CD4-positive, alpha-beta T cell (primary cell): ENCODE results near the gene ARHGAP26. TPM values are rescaled to one million over a fixed set of nuclear protein-coding genes. Genes with fewer than 3 reads are reported as not detected.

Experiments used
- ATAC-seq: fragments of 200-7000 bp; cut with Tn5 transposase; one replicate; pipeline ENCODE4 v1.10.0; 2022; ENCODE audit warnings: mild to moderate bottlenecking; ENCODE audit not compliant: poor library complexity
- CTCF ChIA-PET: fragments of 350-600 bp; sonication (Branson Sonifier 250); formaldehyde crosslinking; loops from one replicate; lab custom pipeline; 2021; ENCODE audit warnings: antibody characterized with exemption, inconsistent platforms; lab: Charles Lee
- POLR2A ChIA-PET: fragments of 350-600 bp; sonication (Branson Sonifier 250); formaldehyde crosslinking; loops from one replicate; lab custom pipeline; 2021; ENCODE audit warnings: antibody characterized with exemption, inconsistent platforms; lab: Charles Lee
- DNase-seq, 14 experiments: peaks; one replicate each; pipeline ENCODE4 v3.0.0-alpha.2; 2013 to 2020; ENCODE audit warnings: mixed read lengths in 2 of 14
- H3K27ac ChIP-seq, 2 donors: one replicate each; pipeline versions ENCODE4 v1.5.1 to v1.7.0; 2013; ENCODE audit warnings: low read length in 2 of 2, low read depth in 1 of 2, mild to moderate bottlenecking in 1 of 2
- H3K27me3 ChIP-seq, 2 experiments: 1 replicate in 1 of 2; 2 replicates in 1 of 2; pipeline versions ENCODE4 v1.6.1 to v1.7.0; 2013; ENCODE audit warnings: low read length in 2 of 2, control low read depth in 1 of 2, mild to moderate bottlenecking in 1 of 2, moderate library complexity in 1 of 2; ENCODE audit not compliant: insufficient read depth in 2 of 2, control insufficient read depth in 1 of 2
- H3K36me3 ChIP-seq: one replicate; pipeline ENCODE4 v1.6.1; 2013; ENCODE audit warnings: low read length, control low read depth; ENCODE audit not compliant: insufficient read depth
- H3K4me1 ChIP-seq: one replicate; pipeline ENCODE4 v1.6.1; 2013; ENCODE audit warnings: low read length, control low read depth; ENCODE audit not compliant: insufficient read depth
- H3K4me3 ChIP-seq: one replicate; pipeline ENCODE4 v1.5.1; 2013; ENCODE audit warnings: mild to moderate bottlenecking, low read length, moderate library complexity
- H3K9me3 ChIP-seq, 2 experiments: 1 replicate in 1 of 2; 2 replicates in 1 of 2; pipeline versions ENCODE4 v1.6.1 to v1.7.0; 2013; ENCODE audit warnings: low read length in 2 of 2, mild to moderate bottlenecking in 2 of 2, control low read depth in 1 of 2, moderate library complexity in 1 of 2; ENCODE audit not compliant: control insufficient read depth in 1 of 2, insufficient read depth in 1 of 2
- H3K27ac Mint-ChIP-seq: one replicate; pipeline ENCODE4 v1.8.0; 2020; ENCODE audit warnings: mixed read lengths
- H3K27me3 Mint-ChIP-seq: one replicate; pipeline ENCODE4 v1.8.0; 2021; ENCODE audit warnings: mixed read lengths
- H3K36me3 Mint-ChIP-seq: one replicate; pipeline ENCODE4 v1.8.0; 2021; ENCODE audit warnings: low read depth, mixed read lengths
- H3K4me1 Mint-ChIP-seq: one replicate; pipeline ENCODE4 v1.8.0; 2021; ENCODE audit warnings: low read depth, mixed read lengths
- H3K4me3 Mint-ChIP-seq: one replicate; pipeline ENCODE4 v1.8.0; 2020; ENCODE audit warnings: mild to moderate bottlenecking, mixed read lengths
- H3K9me3 Mint-ChIP-seq: one replicate; pipeline ENCODE4 v1.8.0; 2020; ENCODE audit warnings: mixed read lengths
- CTCF ChIP-seq: fragments of 200-600 bp; IDR thresholded peaks from one replicate; pipeline ENCODE4 v1.8.0; 2022; ENCODE audit warnings: antibody characterized with exemption, mild to moderate bottlenecking
- intact Hi-C, 2 experiments: fragments of 100-400 bp; cut with DNase I in 1 of 2; cut with micrococcal nuclease in 1 of 2; formaldehyde crosslinking; loops; one replicate each; pipeline versions ENCODE4 v1.15.1 to v1.9.0; 2023 to 2025; cut with DNase I, micrococcal nuclease
- total RNA-seq, 174 experiments: library from RNA in 2 of 174; stranded (reverse) in 2 of 174; gene quantifications; one replicate each; pipeline ENCODE4 v1.2.3 and lab custom pipeline; 2021 to 2026

ARHGAP26 gene
- total RNA-seq, 2 experiments from 2014 or later = 24.9 to 27.3 TPM

- TF ChIP-seq CTCF = no peak
- H3K27me3 Mint-ChIP-seq = no peaks in the 10 kb centered on the region
- POLR2A ChIA-PET = no interaction called here
- ATAC-seq (no peak), DNase-seq (no peak)
- H3K4me3 Mint-ChIP-seq = no peak overlapping the region
- CTCF ChIA-PET = interaction anchor here (1.2 kb wide), 1 partner anchor 49 kb away, joined by 3 read pairs; no protein-coding TSS in a partner anchor
- no peaks in the 10 kb centered on the region for H3K27me3 ChIP-seq
- no peaks in the 10 kb centered on the region for H3K4me1 ChIP-seq
- H3K36me3 Mint-ChIP-seq = peaks cover 76% of the 10 kb centered on the region
- H3K9me3 Mint-ChIP-seq = no peaks in the 10 kb centered on the region
- H3K9me3 ChIP-seq = no peaks in the 10 kb centered on the region
- H3K27ac ChIP-seq = no peak overlapping the region
- peaks cover 20% of the 10 kb centered on the region for H3K4me1 Mint-ChIP-seq
- H3K36me3 ChIP-seq = peaks cover 26% of the 10 kb centered on the region
- H3K27ac Mint-ChIP-seq = no peak overlapping the region
- H3K4me3 ChIP-seq = no peak overlapping the region
- intact Hi-C loops = no loop called here
Measured at GRCh38 chr5:143057580-143057999, 287.4 kb downstream of the ARHGAP26 start.

GRCh38 chr5:143059355-143059754 is 289.2 kb downstream of the ARHGAP26 start:
- no peak overlapping the region for H3K27ac Mint-ChIP-seq
- DNase-seq (no peak), ATAC-seq (no peak)
- ChIA-PET CTCF (no interaction called here), POLR2A (no interaction called here)
- Histone ChIP-seq H3K27ac (no peak overlapping the region), H3K9me3 (no peaks in the 10 kb centered on the region), H3K27me3 (no peaks in the 10 kb centered on the region), H3K36me3 (peaks cover 26% of the 10 kb centered on the region), H3K4me3 (no peak overlapping the region), H3K4me1 (no peaks in the 10 kb centered on the region)
- H3K4me3 Mint-ChIP-seq = no peak overlapping the region
- peaks cover 81% of the 10 kb centered on the region for H3K36me3 Mint-ChIP-seq
- TF ChIP-seq CTCF = no peak
- H3K27me3 Mint-ChIP-seq = no peaks in the 10 kb centered on the region
- intact Hi-C loops = no loop called here
- no peaks in the 10 kb centered on the region for H3K9me3 Mint-ChIP-seq
- H3K4me1 Mint-ChIP-seq = peaks cover 7% of the 10 kb centered on the region

GRCh38 chr5:143059976-143060765 is 290.0 kb downstream of the ARHGAP26 start:
- peaks cover 26% of the 10 kb centered on the region for H3K36me3 ChIP-seq
- Mint-ChIP-seq H3K27me3 (no peaks in the 10 kb centered on the region), H3K9me3 (no peaks in the 10 kb centered on the region), H3K27ac (no peak overlapping the region), H3K4me1 (no peaks in the 10 kb centered on the region), H3K4me3 (no peak overlapping the region), H3K36me3 (peaks cover 80% of the 10 kb centered on the region)
- no peak for ATAC-seq
- H3K4me1 ChIP-seq = no peaks in the 10 kb centered on the region
- no peaks in the 10 kb centered on the region for H3K27me3 ChIP-seq
- H3K27ac ChIP-seq = no peak overlapping the region
- DNase-seq = no peak
- ChIA-PET POLR2A (no interaction called here), CTCF (no interaction called here)
- no peaks in the 10 kb centered on the region for H3K9me3 ChIP-seq
- intact Hi-C loops = no loop called here
- TF ChIP-seq CTCF = no peak
- H3K4me3 ChIP-seq = no peak overlapping the region
